HEK293T (cell line): Measurements from ENCODE around the gene TSPAN1.
"Not testable (repeated sequence)": the region's sequence is repeated elsewhere in the genome, so short reads cannot be mapped to it uniquely, and the experiment has no call there.

Experiments
- CTCF ChIA-PET: fragments of 350-600 bp; formaldehyde crosslinking; extraction: SDS; loops from one replicate; lab custom pipeline; 2021; ENCODE audit warnings: antibody characterized with exemption, inconsistent platforms; lab: Yijun Ruan, JAX
- POLR2A ChIA-PET: fragments of 350-600 bp; formaldehyde crosslinking; extraction: SDS; loops from one replicate; lab custom pipeline; 2020; ENCODE audit warnings: antibody characterized with exemption, inconsistent platforms; lab: Yijun Ruan, JAX
- DNase-seq: peaks from one replicate; pipeline ENCODE4 v3.0.0; 2012; ENCODE audit warnings: mixed read lengths; ENCODE audit errors: extremely low spot score
- ARNT ChIP-seq: fragments of 450-650 bp; IDR thresholded peaks from 2 replicates; pipeline ENCODE4 v1.6.1; 2017; ENCODE audit warnings: mild to moderate bottlenecking
- BHLHE40 ChIP-seq: fragments of 450-650 bp; IDR thresholded peaks from 2 replicates; pipeline ENCODE4 v1.6.1; 2016; ENCODE audit warnings: mild to moderate bottlenecking, moderate library complexity, borderline replicate concordance
- CTBP1 ChIP-seq: fragments of 450-650 bp; IDR thresholded peaks from 2 replicates; pipeline ENCODE4 v1.6.1; 2016; ENCODE audit warnings: borderline replicate concordance
- ELF4 ChIP-seq: fragments of 450-650 bp; IDR thresholded peaks from 2 replicates; pipeline ENCODE4 v1.6.1; 2017; ENCODE audit warnings: antibody characterized with exemption
- FOXA1 ChIP-seq: fragments of 450-650 bp; IDR thresholded peaks from 2 replicates; pipeline ENCODE4 v1.6.1; 2016; ENCODE audit warnings: mild to moderate bottlenecking
- FOXK2 ChIP-seq: fragments of 450-650 bp; IDR thresholded peaks from 2 replicates; pipeline ENCODE4 v1.6.1; 2016; ENCODE audit warnings: mild to moderate bottlenecking
- FOXM1 ChIP-seq: fragments of 450-650 bp; IDR thresholded peaks from 2 replicates; pipeline ENCODE4 v1.6.1; 2017; ENCODE audit warnings: mild to moderate bottlenecking, borderline replicate concordance
- HDGF ChIP-seq: fragments of 450-650 bp; IDR thresholded peaks from 2 replicates; pipeline ENCODE4 v1.6.1; 2017; ENCODE audit warnings: antibody characterized with exemption, borderline replicate concordance
- L3MBTL2 ChIP-seq: fragments of 450-650 bp; conservative IDR thresholded peaks from 2 replicates; pipeline ENCODE4 v1.6.1; 2016; ENCODE audit warnings: mild to moderate bottlenecking
- LEF1 ChIP-seq: fragments of 450-650 bp; IDR thresholded peaks from 2 replicates; pipeline ENCODE4 v1.6.1; 2017; ENCODE audit warnings: mild to moderate bottlenecking, borderline replicate concordance
- NFRKB ChIP-seq: fragments of 450-650 bp; IDR thresholded peaks from 2 replicates; pipeline ENCODE4 v1.6.1; 2016; ENCODE audit warnings: mild to moderate bottlenecking, moderate library complexity
- PKNOX1 ChIP-seq: fragments of 450-650 bp; IDR thresholded peaks from 2 replicates; pipeline ENCODE4 v1.6.1; 2016
- SP1 ChIP-seq: fragments of 450-650 bp; IDR thresholded peaks from 2 replicates; pipeline ENCODE4 v1.6.1; 2017
- SUZ12 ChIP-seq: fragments of 450-650 bp; IDR thresholded peaks from 2 replicates; pipeline ENCODE4 v1.6.1; 2016; ENCODE audit warnings: mild to moderate bottlenecking
- TARDBP ChIP-seq: fragments of 450-650 bp; IDR thresholded peaks from 2 replicates; pipeline ENCODE4 v1.6.1; 2016
- ZNF384 ChIP-seq: fragments of 450-650 bp; IDR thresholded peaks from 2 replicates; pipeline ENCODE4 v1.6.1; 2016

Gene TSPAN1

GRCh38 chr1:46215504-46215903 is 40.6 kb downstream of the TSPAN1 start:
- no peak for DNase-seq
- TF ChIP-seq NFRKB: no peak
- no peak for TF ChIP-seq FOXM1
- no peak for TF ChIP-seq PKNOX1
- no peak for TF ChIP-seq ARNT
- TF ChIP-seq SUZ12: no peak
- no peak for TF ChIP-seq L3MBTL2
- no peak for TF ChIP-seq FOXK2
- no peak for TF ChIP-seq BHLHE40
- TF ChIP-seq ELF4: no peak
- TF ChIP-seq HDGF: no peak
- TF ChIP-seq CTBP1: no peak
- TF ChIP-seq ZNF384: no peak
- TF ChIP-seq LEF1: no peak
- TF ChIP-seq TARDBP: no peak
- no peak for TF ChIP-seq SP1
- TF ChIP-seq FOXA1: no peak
- CTCF ChIA-PET: no interaction called here
- POLR2A ChIA-PET: interaction anchor here (1.1 kb wide), 1 partner anchor 16 kb away, joined by 3 read pairs; no protein-coding TSS in a partner anchor

- ChIA-PET POLR2A (interaction anchor here (1.0 to 2.1 kb wide), 2 partner anchors 15 to 28 kb away, joined by 5 to 6 read pairs; partner anchors contain the start of gene LURAP1), CTCF (interaction anchor here (0.6 to 0.9 kb wide), 3 partner anchors 12 to 27 kb away, joined by 3 to 4 read pairs (median 3); partner anchors contain the start of gene LURAP1)
- TF ChIP-seq LEF1 (no peak), FOXK2 (no peak), CTBP1 (no peak), SP1 (no peak), TARDBP (no peak), ELF4 (no peak), HDGF (no peak), FOXM1 (no peak), L3MBTL2 (no peak), BHLHE40 (no peak), PKNOX1 (no peak), ARNT (no peak), FOXA1 (no peak), SUZ12 (no peak), ZNF384 (no peak), NFRKB (no peak)
- no peak for DNase-seq
These were observed 43.6 kb downstream of the TSPAN1 start for GRCh38 chr1:46218443-46218842.

- ChIA-PET POLR2A (interaction anchor here (0.8 to 2.1 kb wide), 4 partner anchors 17 to 38 kb away, joined by 3 to 6 read pairs (median 4); partner anchors contain the start of gene LURAP1), CTCF (interaction anchor here (0.9 kb wide), 2 partner anchors 16 to 25 kb away, joined by 3 to 4 read pairs; partner anchors contain the start of gene LURAP1)
- DNase-seq: no peak
- TF ChIP-seq L3MBTL2 (no peak), ARNT (no peak), SUZ12 (no peak), NFRKB (no peak), FOXM1 (no peak)
These were observed 44.9 kb downstream of the TSPAN1 start for GRCh38 chr1:46219551-46220520.

GRCh38 chr1:46220808-46221207 is 45.9 kb downstream of the TSPAN1 start:
- ChIA-PET CTCF (no interaction called here), POLR2A (interaction anchor here (1.2 to 2.1 kb wide), 2 partner anchors 22 to 26 kb away, joined by 3 to 6 read pairs; no protein-coding TSS in a partner anchor)
- TF ChIP-seq ARNT (no peak), BHLHE40 (no peak), L3MBTL2 (no peak), PKNOX1 (no peak), CTBP1 (no peak), SUZ12 (no peak), NFRKB (no peak), SP1 (no peak), FOXK2 (no peak), TARDBP (no peak)
- DNase-seq: no peak

GRCh38 chr1:46221749-46222148 is 46.9 kb downstream of the TSPAN1 start:
- ChIA-PET POLR2A (interaction anchor here (0.8 to 1.2 kb wide), 4 partner anchors 12 to 23 kb away, joined by 3 to 5 read pairs (median 3); no protein-coding TSS in a partner anchor), CTCF (no interaction called here)
- no peak for TF ChIP-seq ELF4
- TF ChIP-seq SP1: no peak
- DNase-seq: no peak

GRCh38 chr1:46223055-46223454 is 48.2 kb downstream of the TSPAN1 start:
- ChIA-PET CTCF (interaction anchor here (0.5 to 3.7 kb wide), 21 partner anchors 10 to 411 kb away, joined by 3 to 36 read pairs (median 6); partner anchors contain the start of gene LURAP1), POLR2A (interaction anchor here (1.0 to 2.5 kb wide), 4 partner anchors 21 to 183 kb away, joined by 3 to 15 read pairs (median 4); partner anchors contain the start of genes PIK3R3 and RAD54L)
- not testable (repeated sequence) for DNase-seq
